CD4-positive, alpha-beta T cell (primary cell): Measurements from ENCODE around the gene ALG11. TPM values are rescaled to one million over a fixed set of nuclear protein-coding genes. Genes with fewer than 3 reads are reported as not detected.

Experiments used
- ATAC-seq: fragments of 200-7000 bp; cut with Tn5 transposase; one replicate; pipeline ENCODE4 v1.10.0; 2022; ENCODE audit warnings: mild to moderate bottlenecking; ENCODE audit not compliant: poor library complexity
- CTCF ChIA-PET: fragments of 350-600 bp; sonication (Branson Sonifier 250); formaldehyde crosslinking; loops from one replicate; lab custom pipeline; 2021; ENCODE audit warnings: antibody characterized with exemption, inconsistent platforms; lab: Charles Lee
- POLR2A ChIA-PET: fragments of 350-600 bp; sonication (Branson Sonifier 250); formaldehyde crosslinking; loops from one replicate; lab custom pipeline; 2021; ENCODE audit warnings: antibody characterized with exemption, inconsistent platforms; lab: Charles Lee
- DNase-seq, 14 experiments: peaks; one replicate each; pipeline ENCODE4 v3.0.0-alpha.2; 2013 to 2020; ENCODE audit warnings: mixed read lengths in 2 of 14
- H3K27ac ChIP-seq, 2 donors: one replicate each; pipeline versions ENCODE4 v1.5.1 to v1.7.0; 2013; ENCODE audit warnings: low read length in 2 of 2, low read depth in 1 of 2, mild to moderate bottlenecking in 1 of 2
- H3K27me3 ChIP-seq, 2 experiments: 1 replicate in 1 of 2; 2 replicates in 1 of 2; pipeline versions ENCODE4 v1.6.1 to v1.7.0; 2013; ENCODE audit warnings: low read length in 2 of 2, control low read depth in 1 of 2, mild to moderate bottlenecking in 1 of 2, moderate library complexity in 1 of 2; ENCODE audit not compliant: insufficient read depth in 2 of 2, control insufficient read depth in 1 of 2
- H3K36me3 ChIP-seq: one replicate; pipeline ENCODE4 v1.6.1; 2013; ENCODE audit warnings: low read length, control low read depth; ENCODE audit not compliant: insufficient read depth
- H3K4me1 ChIP-seq: one replicate; pipeline ENCODE4 v1.6.1; 2013; ENCODE audit warnings: low read length, control low read depth; ENCODE audit not compliant: insufficient read depth
- H3K4me3 ChIP-seq: one replicate; pipeline ENCODE4 v1.5.1; 2013; ENCODE audit warnings: mild to moderate bottlenecking, low read length, moderate library complexity
- H3K9me3 ChIP-seq, 2 experiments: 1 replicate in 1 of 2; 2 replicates in 1 of 2; pipeline versions ENCODE4 v1.6.1 to v1.7.0; 2013; ENCODE audit warnings: low read length in 2 of 2, mild to moderate bottlenecking in 2 of 2, control low read depth in 1 of 2, moderate library complexity in 1 of 2; ENCODE audit not compliant: control insufficient read depth in 1 of 2, insufficient read depth in 1 of 2
- H3K27ac Mint-ChIP-seq: one replicate; pipeline ENCODE4 v1.8.0; 2020; ENCODE audit warnings: mixed read lengths
- H3K27me3 Mint-ChIP-seq: one replicate; pipeline ENCODE4 v1.8.0; 2021; ENCODE audit warnings: mixed read lengths
- H3K36me3 Mint-ChIP-seq: one replicate; pipeline ENCODE4 v1.8.0; 2021; ENCODE audit warnings: low read depth, mixed read lengths
- H3K4me1 Mint-ChIP-seq: one replicate; pipeline ENCODE4 v1.8.0; 2021; ENCODE audit warnings: low read depth, mixed read lengths
- H3K4me3 Mint-ChIP-seq: one replicate; pipeline ENCODE4 v1.8.0; 2020; ENCODE audit warnings: mild to moderate bottlenecking, mixed read lengths
- H3K9me3 Mint-ChIP-seq: one replicate; pipeline ENCODE4 v1.8.0; 2020; ENCODE audit warnings: mixed read lengths
- intact Hi-C, 2 experiments: fragments of 100-400 bp; cut with DNase I in 1 of 2; cut with micrococcal nuclease in 1 of 2; formaldehyde crosslinking; loops; one replicate each; pipeline versions ENCODE4 v1.15.1 to v1.9.0; 2023 to 2025; cut with DNase I, micrococcal nuclease
- total RNA-seq, 174 experiments: library from RNA in 2 of 174; stranded (reverse) in 2 of 174; gene quantifications; one replicate each; pipeline ENCODE4 v1.2.3 and lab custom pipeline; 2021 to 2026
- TF ChIP-seq, protein P1 (sequence below): fragments of 200-600 bp; IDR thresholded peaks from one replicate; pipeline ENCODE4 v1.8.0; 2022; ENCODE audit warnings: antibody characterized with exemption, mild to moderate bottlenecking

The ALG11 gene
- total RNA-seq, 2 experiments from 2014 or later: 25.8 to 29.8 TPM

- H3K4me3 ChIP-seq: no peak overlapping the region
- no peak for DNase-seq
- intact Hi-C loops: loop anchor here in 1 of 2 experiments (10.0 kb wide), 1 partner anchor 652 kb away; the partner anchor contains the start of gene SUGT1
Measured at GRCh38 chr13:52002361-52002760, 9.8 kb upstream of the ALG11 start.

GRCh38 chr13:52003541-52003940 is 8.7 kb upstream of the ALG11 start:
- Histone ChIP-seq H3K27ac (no peak overlapping the region), H3K27me3 (peaks cover 4 to 5% of the 10 kb centered on the region in 2 experiments), H3K9me3 (no peaks in the 10 kb centered on the region), H3K4me3 (no peak overlapping the region), H3K36me3 (no peaks in the 10 kb centered on the region), H3K4me1 (no peaks in the 10 kb centered on the region)
- ChIA-PET CTCF (no interaction called here), POLR2A (no interaction called here)
- H3K36me3 Mint-ChIP-seq: no peaks in the 10 kb centered on the region
- no peaks in the 10 kb centered on the region for H3K9me3 Mint-ChIP-seq
- TF ChIP-seq, protein P1, sequence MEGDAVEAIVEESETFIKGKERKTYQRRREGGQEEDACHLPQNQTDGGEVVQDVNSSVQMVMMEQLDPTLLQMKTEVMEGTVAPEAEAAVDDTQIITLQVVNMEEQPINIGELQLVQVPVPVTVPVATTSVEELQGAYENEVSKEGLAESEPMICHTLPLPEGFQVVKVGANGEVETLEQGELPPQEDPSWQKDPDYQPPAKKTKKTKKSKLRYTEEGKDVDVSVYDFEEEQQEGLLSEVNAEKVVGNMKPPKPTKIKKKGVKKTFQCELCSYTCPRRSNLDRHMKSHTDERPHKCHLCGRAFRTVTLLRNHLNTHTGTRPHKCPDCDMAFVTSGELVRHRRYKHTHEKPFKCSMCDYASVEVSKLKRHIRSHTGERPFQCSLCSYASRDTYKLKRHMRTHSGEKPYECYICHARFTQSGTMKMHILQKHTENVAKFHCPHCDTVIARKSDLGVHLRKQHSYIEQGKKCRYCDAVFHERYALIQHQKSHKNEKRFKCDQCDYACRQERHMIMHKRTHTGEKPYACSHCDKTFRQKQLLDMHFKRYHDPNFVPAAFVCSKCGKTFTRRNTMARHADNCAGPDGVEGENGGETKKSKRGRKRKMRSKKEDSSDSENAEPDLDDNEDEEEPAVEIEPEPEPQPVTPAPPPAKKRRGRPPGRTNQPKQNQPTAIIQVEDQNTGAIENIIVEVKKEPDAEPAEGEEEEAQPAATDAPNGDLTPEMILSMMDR: no peak
- intact Hi-C loops: loop anchor here in 1 of 2 experiments (10.0 kb wide), 1 partner anchor 651 kb away; the partner anchor contains the start of gene SUGT1
- no peak overlapping the region for H3K27ac Mint-ChIP-seq
- peaks cover 8% of the 10 kb centered on the region for H3K27me3 Mint-ChIP-seq
- ATAC-seq: no peak
- DNase-seq: no peak
- no peak overlapping the region for H3K4me3 Mint-ChIP-seq
- peaks cover 4% of the 10 kb centered on the region for H3K4me1 Mint-ChIP-seq

More at GRCh38 chr13:52002361-52002760, 9.8 kb upstream of the ALG11 start:
- H3K36me3 ChIP-seq: no peaks in the 10 kb centered on the region
- peaks cover 4 to 5% of the 10 kb centered on the region in 2 experiments for H3K27me3 ChIP-seq
- ATAC-seq: no peak
- Mint-ChIP-seq H3K4me1 (peaks cover 4% of the 10 kb centered on the region), H3K9me3 (no peaks in the 10 kb centered on the region), H3K4me3 (no peak overlapping the region), H3K27me3 (peaks cover 8% of the 10 kb centered on the region), H3K27ac (no peak overlapping the region), H3K36me3 (no peaks in the 10 kb centered on the region)
- H3K9me3 ChIP-seq: no peaks in the 10 kb centered on the region
- TF ChIP-seq, protein P1: no peak
- no peak overlapping the region for H3K27ac ChIP-seq
- no peaks in the 10 kb centered on the region for H3K4me1 ChIP-seq
- ChIA-PET CTCF (interaction anchor here (0.6 kb wide), 1 partner anchor 138 kb away, joined by 3 read pairs; no protein-coding TSS in a partner anchor), POLR2A (no interaction called here)

DNA sequence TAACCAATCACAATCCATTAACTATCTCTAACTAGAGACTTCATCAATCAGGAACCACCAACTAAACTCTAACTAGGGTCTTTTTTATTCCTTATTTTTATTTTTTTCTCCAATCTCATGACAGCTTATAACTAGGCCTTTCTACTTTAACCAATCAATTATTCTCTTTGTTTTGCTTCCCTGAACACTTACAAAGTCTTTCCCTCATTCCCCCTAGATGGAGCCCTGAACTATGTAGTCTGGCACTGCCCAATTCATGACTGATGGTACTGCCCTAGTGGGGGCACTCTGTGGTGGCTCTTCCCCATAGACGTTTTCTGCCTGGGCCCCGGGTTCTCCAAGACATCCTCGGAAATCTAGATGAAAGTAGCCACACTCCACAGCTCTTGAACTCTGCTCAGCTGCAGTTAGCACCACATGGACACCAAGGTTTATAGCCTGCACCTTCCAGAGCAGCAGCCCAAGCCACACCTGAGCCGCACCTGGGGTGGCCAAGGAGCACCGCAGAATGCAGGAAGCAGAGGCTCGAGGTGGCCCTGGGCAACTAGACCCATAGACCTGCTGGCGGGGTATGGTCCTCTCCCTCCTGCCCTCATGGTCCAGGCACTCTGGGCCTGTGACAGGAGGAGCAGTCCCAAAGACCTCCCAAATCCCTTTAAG is 7.6 kb upstream of the ALG11 start:
- POLR2A ChIA-PET: interaction anchor here (0.6 kb wide), 1 partner anchor 110 kb away, joined by 3 read pairs; no protein-coding TSS in a partner anchor
- Mint-ChIP-seq H3K9me3 (no peaks in the 10 kb centered on the region), H3K4me3 (no peak overlapping the region), H3K36me3 (no peaks in the 10 kb centered on the region), H3K27ac (no peak overlapping the region), H3K27me3 (peaks cover 8% of the 10 kb centered on the region), H3K4me1 (peaks cover 4% of the 10 kb centered on the region)
- no peaks in the 10 kb centered on the region for H3K9me3 ChIP-seq
- TF ChIP-seq, protein P1: no peak
- DNase-seq: no peak
- H3K27me3 ChIP-seq: peaks cover 4 to 13% of the 10 kb centered on the region in 2 experiments
- H3K27ac ChIP-seq: no peak overlapping the region
- ATAC-seq: no peak
- intact Hi-C loops: loop anchor here in 1 of 2 experiments (5.0 to 10.0 kb wide), 2 partner anchors 448 to 650 kb away; partner anchors contain the start of genes SUGT1 and VPS36
- no peak overlapping the region for H3K4me3 ChIP-seq
- no peaks in the 10 kb centered on the region for H3K4me1 ChIP-seq
- CTCF ChIA-PET: no interaction called here
- no peaks in the 10 kb centered on the region for H3K36me3 ChIP-seq
